DMS 273 treated with DMSO at 0.1 percent for 48 hours (cell line): ENCODE results near the gene AIFM1.
"Not testable (repeated sequence)": the region's sequence is repeated elsewhere in the genome, so short reads cannot be mapped to it uniquely, and the experiment has no call there.

Experiments used
- DNase-seq: peaks from one replicate; lab custom pipeline; 2025; lab: John Stamatoyannopoulos, UW

AIFM1 gene

DNA sequence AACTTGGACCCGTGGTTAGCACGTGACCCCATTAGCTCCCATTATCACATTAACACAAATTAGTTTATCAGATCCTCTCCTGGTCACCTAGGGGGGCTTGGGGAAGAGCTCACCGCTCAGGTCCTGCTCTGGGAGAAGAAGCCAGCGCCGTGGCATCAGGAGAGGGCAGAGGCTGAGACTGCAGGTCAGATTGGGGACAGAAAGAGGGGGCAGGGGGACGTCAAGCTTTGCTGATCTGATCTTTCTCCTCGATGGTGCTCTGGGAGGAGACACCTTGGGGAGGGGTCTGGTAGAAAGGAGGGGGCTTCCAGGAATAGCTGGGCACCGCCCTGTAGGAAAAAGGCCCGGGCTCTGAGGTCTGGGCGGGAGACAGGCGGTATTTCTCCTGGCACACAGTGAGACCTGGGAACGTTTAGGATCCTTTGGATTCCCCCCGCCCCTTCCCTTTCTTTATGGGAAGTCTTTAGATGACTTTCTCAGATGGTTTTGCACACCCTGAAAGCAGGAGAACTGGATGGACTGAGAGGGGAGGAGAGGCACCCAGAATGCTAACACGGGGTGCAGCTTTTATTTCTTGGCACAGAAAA lies 46.2 kb downstream of the AIFM1 start:
- no peak for DNase-seq

- DNase-seq = no peak
Measured at GRCh38 chrX:130118441-130119311, 47.0 kb downstream of the AIFM1 start.

DNA sequence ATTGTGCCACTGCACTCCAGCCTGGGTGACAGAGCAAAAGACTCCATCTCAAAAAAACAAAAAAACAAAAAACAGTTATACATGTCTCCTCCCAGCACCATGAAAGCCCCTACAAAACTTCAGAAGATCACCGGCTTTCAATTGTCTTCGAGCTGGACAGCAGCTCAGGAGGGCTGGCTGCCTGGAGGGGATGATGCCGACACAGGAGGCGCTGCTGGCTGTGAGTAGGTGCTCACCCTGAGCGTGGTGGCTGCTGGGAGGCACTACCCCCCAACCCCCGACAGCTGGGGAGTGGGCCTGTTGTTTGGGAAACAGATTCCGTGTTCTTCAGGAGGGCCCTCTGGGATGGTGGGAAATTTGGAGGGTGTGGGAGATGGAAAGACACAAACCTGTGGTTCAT lies 48.5 kb downstream of the AIFM1 start:
- DNase-seq = no peak

DNA sequence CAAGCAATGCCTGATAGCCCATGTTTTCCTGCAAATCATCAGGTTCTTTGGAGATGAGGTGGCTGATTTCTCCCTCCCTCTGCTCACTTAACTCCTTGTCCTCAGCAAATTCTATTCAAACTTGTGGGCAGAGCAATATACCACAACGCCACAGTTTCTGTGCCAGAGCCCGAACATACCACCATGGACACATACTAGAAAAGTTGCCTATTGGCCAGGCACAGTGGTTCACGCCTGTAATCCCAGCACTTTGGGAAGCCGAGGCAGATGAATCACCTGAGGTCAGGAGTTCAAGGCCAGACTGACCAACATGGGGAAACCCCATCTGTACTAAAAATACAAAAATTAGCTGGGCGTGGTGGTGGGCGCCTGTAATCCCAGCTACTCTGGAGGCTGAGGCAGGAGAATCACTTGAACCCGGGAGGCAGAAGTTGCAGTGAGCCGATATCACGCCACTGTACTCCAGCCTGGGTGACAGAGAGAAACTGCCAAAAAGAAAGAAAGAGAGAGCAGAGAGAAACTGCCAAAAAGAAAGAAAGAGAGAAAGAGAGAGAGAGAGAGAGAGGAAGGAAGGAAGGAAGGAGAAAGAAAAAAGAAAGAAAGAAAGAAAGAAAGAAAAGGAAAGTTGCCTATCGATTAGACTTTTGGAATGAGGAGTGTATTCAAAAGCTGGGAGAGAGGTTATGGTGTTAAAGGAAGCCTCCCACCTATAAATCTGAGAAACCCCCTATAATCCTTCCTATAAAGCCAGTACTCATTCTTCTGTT lies 50.3 kb downstream of the AIFM1 start:
- DNase-seq = not testable (repeated sequence)

- DNase-seq = no peak
Measured at GRCh38 chrX:130114141-130114588, 51.5 kb downstream of the AIFM1 start.

DNA sequence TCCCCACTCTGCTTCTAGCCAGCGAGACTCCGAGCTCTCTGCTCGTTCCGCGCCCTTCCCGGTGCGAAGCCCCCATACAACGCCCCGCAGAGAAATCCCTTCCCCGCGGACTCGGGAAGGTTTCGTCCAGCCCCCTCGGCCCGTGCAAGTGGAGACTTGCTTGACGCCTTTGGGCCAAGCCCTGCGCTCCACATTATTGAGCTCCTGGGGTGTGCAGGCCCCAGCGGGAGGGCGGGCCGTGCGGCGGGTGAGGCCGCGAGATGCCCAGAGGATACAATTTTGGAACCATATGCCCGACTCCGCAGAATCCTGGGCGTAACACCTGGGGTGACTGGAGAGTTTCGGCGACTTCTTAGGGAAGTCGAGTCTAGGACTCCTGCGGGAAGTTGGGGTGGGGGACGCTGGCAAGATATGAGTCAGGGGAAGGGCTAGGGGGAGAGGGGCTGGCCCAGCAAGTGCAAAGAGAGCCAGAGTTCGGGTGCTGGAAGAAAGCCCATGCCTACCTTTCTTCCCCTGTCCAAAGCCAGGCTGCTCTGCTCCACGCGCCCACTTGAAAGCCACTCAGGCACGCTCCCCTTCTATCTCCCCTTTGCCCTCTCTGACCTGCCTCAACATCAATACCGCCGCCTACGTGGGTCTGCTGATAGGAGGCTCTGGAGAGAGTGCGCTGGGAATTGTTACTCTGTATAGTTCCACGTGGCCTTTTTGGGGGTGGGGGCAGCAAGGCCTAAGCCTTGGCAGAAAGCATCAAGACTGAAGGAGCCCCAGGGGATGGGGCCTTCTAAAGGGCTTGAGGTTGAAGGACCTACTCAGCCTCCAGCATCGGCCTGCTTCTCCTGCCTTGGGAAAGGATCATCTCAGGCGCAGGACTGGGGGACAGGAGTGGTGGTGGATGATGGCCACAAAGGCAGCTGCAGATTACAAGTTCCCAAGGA lies 54.2 kb downstream of the AIFM1 start:
- no peak for DNase-seq

GRCh38 chrX:130110379-130111219 lies 55.0 kb downstream of the AIFM1 start, which contains the start of gene ELF4:
Gene ELF4 (minus strand): TSS chrX:130110497. CDS start chrX:130081330, 29,167 bp downstream.
- DNase-seq = no peak

DNA sequence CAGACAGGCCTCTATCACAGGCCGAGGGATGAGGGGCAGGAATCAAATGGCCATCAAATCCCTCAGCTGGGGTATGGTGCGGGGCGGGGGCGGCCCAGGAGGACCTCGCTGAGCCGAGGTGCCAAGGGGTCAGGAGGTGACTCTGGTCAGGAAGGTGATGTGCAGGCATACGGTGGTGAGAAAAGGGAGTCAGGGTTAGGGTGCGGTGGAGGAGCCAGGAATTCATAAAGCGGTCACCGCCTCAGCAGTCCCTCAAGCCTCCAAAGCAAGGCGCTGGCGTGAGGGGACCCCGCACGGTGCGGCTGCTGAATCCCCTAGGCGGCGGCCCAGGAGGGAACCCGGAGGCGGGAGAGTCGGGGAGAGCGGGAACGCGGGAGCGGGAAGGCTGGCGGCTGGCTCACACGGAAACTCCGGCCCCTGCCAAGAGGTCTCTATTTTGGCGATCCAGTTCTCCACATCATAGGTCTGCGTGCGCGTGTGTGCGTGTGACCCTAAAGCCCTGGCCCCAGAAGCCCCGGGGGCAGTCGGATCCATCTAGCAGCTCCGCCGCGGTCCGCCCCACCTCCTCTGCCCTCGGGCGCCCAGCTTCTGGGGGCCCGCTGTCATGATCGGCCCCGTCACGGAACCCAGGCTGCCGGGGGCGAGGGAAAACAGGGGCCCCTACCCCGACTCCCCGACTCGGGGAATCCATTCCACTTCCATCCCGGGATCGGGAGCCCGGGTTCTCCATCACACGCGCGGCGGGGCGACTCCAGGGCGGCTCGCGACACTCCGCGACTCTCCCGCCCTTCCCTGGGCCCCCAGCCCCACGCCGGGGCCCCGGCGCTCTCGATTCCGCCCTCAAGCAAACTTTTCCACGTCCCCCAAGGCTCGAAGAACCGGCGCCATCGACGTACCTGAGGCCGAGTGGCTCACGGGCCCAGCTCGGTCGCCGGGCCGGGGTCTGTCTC lies 55.9 kb downstream of the AIFM1 start:
- no peak for DNase-seq

- DNase-seq = no peak
Measured at GRCh38 chrX:130108647-130109428, 56.8 kb downstream of the AIFM1 start.

GRCh38 chrX:130106071-130106470 lies 59.6 kb downstream of the AIFM1 start:
- DNase-seq = no peak

- DNase-seq = no peak
Measured at GRCh38 chrX:130105244-130105643, 60.4 kb downstream of the AIFM1 start.

DNA sequence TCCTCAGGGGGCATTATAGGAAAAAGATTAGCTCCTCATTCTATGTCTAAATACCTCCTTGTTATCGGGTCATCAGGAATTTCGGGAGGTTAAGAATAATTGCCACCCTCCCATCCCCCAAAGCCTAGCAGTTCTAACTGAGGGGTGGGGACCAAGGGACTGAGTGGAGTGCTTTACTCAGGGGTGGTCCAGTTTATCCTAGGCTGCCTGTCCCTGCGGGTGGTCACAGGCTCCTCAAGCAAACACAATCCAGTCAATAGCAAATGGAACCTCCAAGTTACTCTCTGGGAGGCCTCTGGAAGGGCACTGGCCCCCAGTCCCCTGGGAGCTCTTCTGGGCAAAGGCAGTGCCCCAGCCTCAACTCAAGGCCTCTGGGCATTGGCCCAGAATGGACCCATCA lies 62.0 kb downstream of the AIFM1 start:
- DNase-seq = no peak

GRCh38 chrX:130100180-130100579 lies 65.5 kb downstream of the AIFM1 start:
- DNase-seq = no peak

- DNase-seq = no peak
Measured at GRCh38 chrX:130098210-130098552, 67.5 kb downstream of the AIFM1 start.

GRCh38 chrX:130097507-130098209 lies 68.0 kb downstream of the AIFM1 start:
- DNase-seq = peak; percentile 53

- DNase-seq = no peak
Measured at GRCh38 chrX:130095249-130096030, 70.2 kb downstream of the AIFM1 start.

GRCh38 chrX:130094696-130095095 lies 70.9 kb downstream of the AIFM1 start:
- DNase-seq = no peak
